ENCODE results near the gene CCDC91.

DNA sequence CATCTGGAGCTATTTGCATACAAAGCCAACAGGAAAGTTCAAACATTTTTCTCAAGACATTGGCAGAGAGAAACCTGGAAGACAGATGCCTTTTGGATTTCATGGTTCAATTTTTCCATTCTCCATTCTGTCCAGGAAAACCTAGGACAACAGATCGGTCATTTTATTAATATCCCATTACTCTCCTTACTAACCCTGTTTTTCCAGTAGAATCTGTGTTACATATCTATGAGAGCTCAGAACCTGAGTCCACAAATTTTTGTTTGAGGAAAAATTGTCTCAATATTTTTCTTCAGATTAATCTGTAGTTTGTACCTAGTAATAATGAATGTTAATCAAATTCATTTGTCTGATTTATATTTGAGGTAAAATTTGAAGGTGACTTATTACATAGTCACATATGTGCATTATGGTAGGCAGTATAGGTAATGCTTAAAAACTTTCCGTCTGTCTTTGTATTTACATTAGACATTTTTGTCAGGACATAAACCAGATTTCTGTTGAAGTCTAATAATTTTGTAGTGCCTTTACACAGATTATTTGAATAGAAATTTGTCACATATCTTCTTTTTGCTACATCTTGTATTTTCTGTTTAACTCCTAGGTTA is 75.3 kb downstream of the CCDC91 start:
- no peak for TF ChIP-seq TAF1 (IDR thresholded peaks at IDR 0.05; ENCODE audit: low read depth, low read length)
- TF ChIP-seq POLR2A (IDR thresholded peaks at IDR 0.05; ENCODE audit: low read depth, low read length) = no peak
